Erythroblast (primary cell): Measurements from ENCODE around the gene LZTS2.

ENCODE experiments used
- GATA1 ChIP-seq: IDR thresholded peaks from 2 replicates; pipeline ENCODE4 v1.6.1; 2011; ENCODE audit warnings: low read depth, mild to moderate bottlenecking, control low read depth, low read length, moderate library complexity
- POLR2A ChIP-seq: IDR thresholded peaks from 2 replicates; pipeline ENCODE4 v1.6.1; 2011; ENCODE audit warnings: mild to moderate bottlenecking, low read length

- no peak for TF ChIP-seq POLR2A
- TF ChIP-seq GATA1 = no peak
Observed at GRCh38 chr10:101035916-101036702, 36.5 kb downstream of the LZTS2 start.
